SK-N-SH treated with all-trans-retinoic acid at 6 μM for 48 hours (cell line): Measurements from ENCODE around the gene FIGNL2.
"Not testable (repeated sequence)": the region's sequence is repeated elsewhere in the genome, so short reads cannot be mapped to it uniquely, and the experiment has no call there.

Experiments used
- ATAC-seq: fragments of 200-7000 bp; cut with Tn5 transposase; 3 replicates; pipeline ENCODE4 v1.9.1; 2020; ENCODE audit warnings: mild to moderate bottlenecking, moderate library complexity
- ARNTL ChIP-seq: fragments of 450-650 bp; formaldehyde crosslinking; IDR thresholded peaks from 2 replicates; pipeline ENCODE4 v1.5.0; 2020; ENCODE audit warnings: low read depth, mild to moderate bottlenecking, moderate library complexity, borderline replicate concordance
- BACH2 ChIP-seq: fragments of 250-450 bp; sonication (Bioruptor Pico); IDR thresholded peaks from 2 replicates; pipeline ENCODE4 v1.9.0; 2021; ENCODE audit warnings: mild to moderate bottlenecking, borderline replicate concordance
- CREB5 ChIP-seq: fragments of 250-450 bp; sonication (Bioruptor Pico); IDR thresholded peaks from 2 replicates; pipeline ENCODE4 v1.5.1; 2020; ENCODE audit warnings: low read depth, mild to moderate bottlenecking, moderate library complexity
- CSDC2 ChIP-seq: fragments of 250-450 bp; sonication (Bioruptor Pico); IDR thresholded peaks from 2 replicates; pipeline ENCODE4 v1.5.0; 2020; ENCODE audit warnings: mild to moderate bottlenecking, moderate library complexity
- CSRNP3 ChIP-seq: fragments of 250-450 bp; sonication (Bioruptor Pico); IDR thresholded peaks from 2 replicates; pipeline ENCODE4 v1.5.1; 2021; ENCODE audit warnings: mild to moderate bottlenecking, moderate library complexity
- ESRRG ChIP-seq: fragments of 250-450 bp; sonication (Bioruptor Pico); IDR thresholded peaks from 2 replicates; pipeline ENCODE4 v1.6.1; 2021; ENCODE audit warnings: mild to moderate bottlenecking
- GLIS3 ChIP-seq: fragments of 250-450 bp; sonication (Bioruptor Pico); IDR thresholded peaks from 2 replicates; pipeline ENCODE4 v1.5.0; 2020; ENCODE audit warnings: mild to moderate bottlenecking, moderate library complexity
- ISL1 ChIP-seq: fragments of 250-450 bp; sonication (Bioruptor Pico); IDR thresholded peaks from 2 replicates; pipeline ENCODE4 v2.1.2; 2022; ENCODE audit warnings: mild to moderate bottlenecking, moderate library complexity
- OSR1 ChIP-seq: fragments of 250-450 bp; sonication (Bioruptor Pico); IDR thresholded peaks from 2 replicates; pipeline ENCODE4 v1.8.0; 2022; ENCODE audit warnings: moderate library complexity, mild to moderate bottlenecking, inconsistent platforms
- POU6F1 ChIP-seq: fragments of 250-450 bp; sonication (Bioruptor Pico); IDR thresholded peaks from 2 replicates; pipeline ENCODE4 v1.8.0; 2021; ENCODE audit warnings: low read depth, mild to moderate bottlenecking, moderate library complexity, borderline replicate concordance
- RARB ChIP-seq: fragments of 250-450 bp; sonication (Bioruptor Pico); IDR thresholded peaks from 2 replicates; pipeline ENCODE4 v1.8.0; 2021; ENCODE audit warnings: mild to moderate bottlenecking, moderate library complexity
- TCF4 ChIP-seq: fragments of 250-450 bp; sonication (Bioruptor Pico); IDR thresholded peaks from 2 replicates; pipeline ENCODE4 v1.8.0; 2021; ENCODE audit warnings: mild to moderate bottlenecking, moderate library complexity, borderline replicate concordance
- TOX ChIP-seq: fragments of 250-450 bp; sonication (Bioruptor Pico); IDR thresholded peaks from 2 replicates; pipeline ENCODE4 v1.8.0; 2021; ENCODE audit warnings: mild to moderate bottlenecking, moderate library complexity, borderline replicate concordance
- TSHZ2 ChIP-seq: fragments of 250-450 bp; sonication (Bioruptor Pico); IDR thresholded peaks from 2 replicates; pipeline ENCODE4 v1.5.0; 2020; ENCODE audit warnings: mild to moderate bottlenecking, moderate library complexity
- ZC3H10 ChIP-seq: fragments of 250-450 bp; sonication (Bioruptor Pico); IDR thresholded peaks from 2 replicates; pipeline ENCODE4 v1.5.1; 2021; ENCODE audit warnings: mild to moderate bottlenecking, moderate library complexity
- ZFP3 ChIP-seq: fragments of 250-450 bp; sonication (Bioruptor Pico); IDR thresholded peaks from 2 replicates; pipeline ENCODE4 v1.5.0; 2020; ENCODE audit warnings: mild to moderate bottlenecking, moderate library complexity
- ZFP30 ChIP-seq: fragments of 450-650 bp; formaldehyde crosslinking; IDR thresholded peaks from 2 replicates; pipeline ENCODE4 v1.5.0; 2022; ENCODE audit warnings: mild to moderate bottlenecking, moderate library complexity
- ZNF70 ChIP-seq: fragments of 450-650 bp; formaldehyde crosslinking; IDR thresholded peaks from 2 replicates; pipeline ENCODE4 v1.5.0; 2020; ENCODE audit warnings: mild to moderate bottlenecking, moderate library complexity
- ZNF8 ChIP-seq: fragments of 450-650 bp; formaldehyde crosslinking; IDR thresholded peaks from 2 replicates; pipeline ENCODE4 v1.5.0; 2020; ENCODE audit warnings: mild to moderate bottlenecking, moderate library complexity

The FIGNL2 gene

GRCh38 chr12:51798501-51798900 is 50.0 kb downstream of the FIGNL2 start:
- TF ChIP-seq CSDC2 (CRISPR knock-in tag) = no peak
- TF ChIP-seq ISL1 (CRISPR knock-in tag) = no peak
- TF ChIP-seq POU6F1 (CRISPR knock-in tag) = no peak
- no peak for TF ChIP-seq TOX
- TF ChIP-seq CREB5 (CRISPR knock-in tag) = no peak
- TF ChIP-seq GLIS3 (CRISPR knock-in tag) = no peak
- no peak for TF ChIP-seq ZFP30 (CRISPR knock-in tag)
- TF ChIP-seq, all 23 proteins: peak for 0
- ATAC-seq = no peak

- not testable (repeated sequence) for ATAC-seq
Observed at GRCh38 chr12:51798051-51798450, 50.5 kb downstream of the FIGNL2 start.

GRCh38 chr12:51797301-51797700 is 51.2 kb downstream of the FIGNL2 start:
- TF ChIP-seq CREB5 (CRISPR knock-in tag) = no peak
- TF ChIP-seq TSHZ2 (CRISPR knock-in tag) = no peak
- no peak for TF ChIP-seq ZFP3 (CRISPR knock-in tag)
- no peak for TF ChIP-seq ZNF8 (CRISPR knock-in tag)
- no peak for TF ChIP-seq ZNF70 (CRISPR knock-in tag)
- TF ChIP-seq ISL1 (CRISPR knock-in tag) = no peak
- TF ChIP-seq ESRRG = no peak
- TF ChIP-seq ZC3H10 (CRISPR knock-in tag) = no peak
- TF ChIP-seq ARNTL = no peak
- no peak for TF ChIP-seq POU6F1 (CRISPR knock-in tag)
- no peak for TF ChIP-seq RARB (CRISPR knock-in tag)
- no peak for TF ChIP-seq CSDC2 (CRISPR knock-in tag)
- TF ChIP-seq GLIS3 (CRISPR knock-in tag) = no peak
- TF ChIP-seq ZFP30 (CRISPR knock-in tag) = no peak
- ATAC-seq = no peak

GRCh38 chr12:51793201-51793600 is 55.3 kb downstream of the FIGNL2 start:
- no peak; the same call in 2 of the 3 replicates for ATAC-seq
- TF ChIP-seq ZFP3 (CRISPR knock-in tag) (no peak), CREB5 (CRISPR knock-in tag) (no peak), RARB (CRISPR knock-in tag) (no peak), ZNF70 (CRISPR knock-in tag) (no peak), BACH2 (no peak), ZC3H10 (CRISPR knock-in tag) (no peak), TCF4 (CRISPR knock-in tag) (no peak), OSR1 (CRISPR knock-in tag) (no peak), TOX (no peak), GLIS3 (CRISPR knock-in tag) (no peak), ESRRG (no peak), CSRNP3 (CRISPR knock-in tag) (no peak), ZFP30 (CRISPR knock-in tag) (no peak), ISL1 (CRISPR knock-in tag) (no peak)
- TF ChIP-seq, all 23 proteins: peak for 0
